Left lung (tissue), 10 donors: ENCODE measurements around the gene ZIC2. TPM values are rescaled to one million over a fixed set of nuclear protein-coding genes. Genes with fewer than 3 reads are reported as not detected.

Experiments used
- ATAC-seq: fragments of 200-7000 bp; cut with Tn5 transposase; one replicate; pipeline ENCODE4 v1.9.1; 2020; ENCODE audit warnings: moderate library complexity
- DNase-seq, 4 donors: peaks; one replicate each; pipeline ENCODE4 v3.0.0-alpha.2; 2013 to 2020
- H3K27ac ChIP-seq, 2 donors: fragments of 200-600 bp; sonication (generic) in 1 of 2; one replicate each; pipeline versions ENCODE4 v1.5.0 to v1.8.0; 2020 to 2021
- H3K27me3 ChIP-seq, 2 donors: fragments of 200-600 bp; sonication (generic) in 1 of 2; one replicate each; pipeline versions ENCODE4 v1.5.0 to v1.8.0; 2020 to 2021
- H3K36me3 ChIP-seq, 2 donors: fragments of 200-600 bp; sonication (generic) in 1 of 2; one replicate each; pipeline versions ENCODE4 v1.5.0 to v1.8.0; 2020 to 2021
- H3K4me1 ChIP-seq, 2 donors: fragments of 200-600 bp; one replicate each; pipeline ENCODE4 v1.8.0; 2021
- H3K4me3 ChIP-seq, 2 donors: fragments of 200-600 bp; sonication (generic) in 1 of 2; one replicate each; pipeline versions ENCODE4 v1.5.0 to v1.8.0; 2020 to 2021; ENCODE audit warnings: mild to moderate bottlenecking in 1 of 2
- H3K9me3 ChIP-seq, 2 donors: fragments of 200-600 bp; sonication (generic) in 1 of 2; one replicate each; pipeline versions ENCODE4 v1.5.0 to v1.8.0; 2020 to 2021
- CTCF ChIP-seq, 2 donors: fragments of 200-600 bp; sonication (generic) in 1 of 2; IDR thresholded peaks; one replicate each; pipeline versions ENCODE4 v1.5.0 to v1.8.0; 2021; ENCODE audit warnings: antibody characterized with exemption in 2 of 2
- intact Hi-C, 2 donors: fragments of 100-400 bp; cut with DNase I; formaldehyde crosslinking; loops; one replicate each; pipeline versions ENCODE4 v1.11.2 to v1.14.2; 2022
- polyA plus RNA-seq, 6 donors: library from polyadenylated mRNA; unstranded; fragments of 120-200 nt; gene quantifications; one replicate each; pipeline ENCODE4 v1.2.1, GENCODE V29; 2013; ENCODE audit not compliant: insufficient read length in 6 of 6
- total RNA-seq, 2 donors: library from RNA; stranded (reverse); fragmentation: NEBNext Ultra II Directional; extraction: Animal tissue kit (Norgen Biotek cat#: 25700); gene quantifications; one replicate each; pipeline ENCODE4 v1.2.1, GENCODE V29; 2021
- donor health status: DM: no; HTN: yes; CAD: no.
- donor health status: DM: no; HTN: no; CAD: no.

The ZIC2 gene
- total and polyA plus RNA-seq, 8 donors: 0.06 to 0.21 (median 0.15) TPM; not detected in 4

- no peaks in the 10 kb centered on the region for H3K4me1 ChIP-seq
- no peak overlapping the region for H3K27ac ChIP-seq
- H3K27me3 ChIP-seq: no peaks in the 10 kb centered on the region
- no peaks in the 10 kb centered on the region for H3K9me3 ChIP-seq
- ATAC-seq (no peak), DNase-seq (no peak)
- intact Hi-C loops: no loop called here
- H3K4me3 ChIP-seq: no peak overlapping the region
- H3K36me3 ChIP-seq: no peaks in the 10 kb centered on the region
- no peak for TF ChIP-seq CTCF (IDR thresholded peaks at IDR 0.05)
These were observed 54.4 kb downstream of the ZIC2 start for GRCh38 chr13:100035936-100036335.

Other genes with a start within 250 kb of the ZIC2 start
- gene ZIC5, start 10.0 kb upstream of the ZIC2 start, total RNA-seq: not detected
- gene ZIC5, start 10.0 kb upstream of the ZIC2 start, polyA plus RNA-seq: not detected
- gene PCCA, start 107.3 kb downstream of the ZIC2 start, total RNA-seq: 10 to 100 TPM; 26.8 to 32.0 TPM
- gene PCCA, start 107.3 kb downstream of the ZIC2 start, polyA plus RNA-seq: 10 to 100 TPM; 35.8 to 48.9 (median 39.0) TPM